ENCODE measurements around the gene TSHZ2.
"Not testable (repeated sequence)": the region's sequence is repeated elsewhere in the genome, so short reads cannot be mapped to it uniquely, and the experiment has no call there.

The TSHZ2 gene

GRCh38 chr20:52962183-52962582, 10.0 kb upstream of the TSHZ2 start:
- DNase-seq (ENCODE audit: low spot score), result no peak

DNA sequence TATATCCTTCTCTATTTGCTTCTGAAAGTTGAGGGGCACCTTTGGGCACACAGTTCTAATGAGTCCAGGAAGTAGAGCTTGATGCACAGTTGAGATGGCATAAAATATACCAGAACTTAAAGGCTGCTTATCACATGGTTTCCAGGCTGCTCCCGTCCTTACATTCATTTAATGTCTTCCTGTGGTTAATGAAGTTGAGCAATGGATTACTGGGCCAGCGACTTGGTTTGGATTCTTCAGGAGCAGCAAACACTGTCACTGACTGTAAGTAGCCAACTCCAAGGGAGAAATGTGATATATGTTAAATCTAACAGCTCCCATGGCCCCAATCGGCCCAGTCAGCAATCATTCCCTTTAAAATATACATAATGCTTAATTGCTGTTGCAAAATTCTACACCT, 9.0 kb upstream of the TSHZ2 start:
- no peak for DNase-seq (ENCODE audit: low spot score)

DNA sequence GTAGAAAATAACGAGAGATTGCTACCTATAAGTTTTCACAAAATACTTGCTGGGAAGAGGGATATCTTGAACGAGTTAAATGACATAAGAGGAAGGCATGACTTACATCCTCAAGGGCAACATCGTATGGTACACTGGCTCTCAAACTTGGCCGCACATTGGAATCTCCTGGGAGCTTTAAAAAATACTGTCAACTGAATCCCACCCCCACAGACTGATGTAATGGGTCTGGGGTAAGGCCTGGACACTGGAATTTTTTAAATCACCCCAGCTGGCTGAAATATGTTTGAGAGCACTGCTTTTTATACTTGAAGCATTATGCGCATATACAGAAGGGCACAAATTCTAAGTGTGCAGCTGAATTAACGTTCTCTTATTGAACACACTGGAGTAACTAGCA, 8.0 kb upstream of the TSHZ2 start:
- DNase-seq (ENCODE audit: low spot score), result no peak

DNA sequence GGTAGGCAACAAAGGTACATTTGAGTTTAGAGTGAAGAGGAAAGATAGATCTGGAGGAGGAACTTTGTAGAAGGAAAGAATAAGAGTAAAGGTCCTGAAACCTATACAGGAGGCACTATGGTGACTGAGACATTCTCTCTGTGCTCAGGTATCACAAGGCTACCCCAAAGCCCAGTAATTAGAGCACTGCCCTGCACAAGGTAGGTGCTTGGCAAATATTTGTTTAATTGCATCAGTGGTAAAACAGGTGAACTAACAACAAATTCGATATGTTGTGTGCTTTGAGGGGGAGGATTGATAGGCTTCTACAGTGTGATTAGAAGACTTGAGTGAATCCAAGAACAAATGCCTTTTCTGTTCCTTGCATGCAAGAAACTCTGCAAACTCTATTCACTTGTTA, 6.8 kb upstream of the TSHZ2 start:
- no peak for DNase-seq (ENCODE audit: low spot score)

DNA sequence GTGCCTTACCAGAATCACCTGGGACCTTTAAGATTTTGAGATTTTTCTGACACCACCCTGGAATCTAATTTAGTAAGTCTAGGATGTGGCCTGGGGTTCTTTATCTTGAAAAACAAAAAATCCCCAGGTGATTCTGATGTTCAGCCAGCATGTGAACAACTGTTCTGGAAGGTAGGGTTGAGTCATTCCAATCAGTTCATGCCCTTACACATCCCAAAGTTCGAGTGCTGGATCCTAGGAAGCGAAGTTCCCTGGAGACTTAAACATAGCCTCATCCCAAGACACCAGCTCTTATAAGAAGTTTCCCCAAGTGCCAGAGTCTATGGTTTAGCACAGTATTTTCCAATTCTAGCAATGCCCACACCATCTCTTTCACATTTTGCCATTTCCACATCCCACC, 6.3 kb upstream of the TSHZ2 start:
- DNase-seq (ENCODE audit: low spot score), result no peak

- DNase-seq (ENCODE audit: low spot score), result not testable (repeated sequence)
Measured at GRCh38 chr20:52966543-52966942, 5.6 kb upstream of the TSHZ2 start.

DNA sequence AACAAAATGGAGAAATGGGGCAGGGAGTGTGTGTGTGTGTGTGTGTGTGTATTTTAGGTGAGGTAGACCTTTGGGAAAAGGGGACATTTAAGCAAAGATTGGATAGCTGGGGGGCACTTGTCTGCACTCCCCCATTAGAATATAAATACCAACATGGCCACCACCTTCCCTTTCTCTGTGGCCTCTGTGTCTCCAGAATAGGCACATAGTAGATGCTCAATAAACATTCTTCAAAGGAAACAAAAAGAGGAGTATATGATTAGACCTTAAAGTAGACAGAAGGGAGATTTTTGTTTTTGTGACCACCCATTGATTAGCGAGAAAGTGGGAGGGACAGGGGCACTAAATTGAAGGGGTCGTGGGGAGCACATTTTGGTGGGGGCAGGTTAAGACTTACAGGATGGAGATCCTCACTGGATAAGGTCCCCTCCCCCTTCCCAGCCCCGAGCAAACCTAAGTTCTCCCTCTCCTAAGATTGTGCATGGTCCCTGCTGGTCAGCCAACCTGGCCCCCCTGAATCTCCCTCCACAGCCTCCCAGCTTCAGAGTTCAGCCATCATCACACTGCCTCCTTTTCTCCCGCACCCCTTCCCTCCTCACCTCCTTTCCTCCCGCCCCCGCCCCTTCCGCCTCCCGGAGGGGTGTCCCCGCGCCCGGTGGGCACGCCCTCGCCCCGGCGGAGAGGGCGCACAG, 514 bp upstream of the TSHZ2 start:
- no peak for DNase-seq (ENCODE audit: low spot score)

- peak; percentile 34 for DNase-seq (ENCODE audit: low spot score)
Measured at GRCh38 chr20:52972965-52973819, 1.0 kb downstream of the TSHZ2 start.

DNA sequence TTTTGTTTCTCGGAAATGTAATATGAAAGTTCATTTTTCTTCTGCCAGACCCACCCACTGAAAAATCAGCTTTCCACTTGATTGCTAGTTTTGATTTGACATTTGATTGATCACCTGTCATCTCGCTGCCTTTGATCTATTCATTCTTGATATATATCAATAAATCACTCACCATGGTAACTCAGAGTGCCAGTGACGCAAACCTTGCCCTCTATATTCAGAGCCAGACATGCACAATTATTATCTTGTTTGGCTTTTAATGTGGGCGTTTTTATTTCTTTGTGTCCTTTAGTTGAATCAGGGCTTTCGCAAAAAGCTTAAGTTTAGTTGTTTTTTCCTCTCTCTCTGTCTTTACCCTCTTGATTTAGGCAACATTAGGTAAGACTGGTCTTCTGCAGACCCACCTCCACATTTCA, 2.0 kb downstream of the TSHZ2 start:
- no peak for DNase-seq (ENCODE audit: low spot score)

DNA sequence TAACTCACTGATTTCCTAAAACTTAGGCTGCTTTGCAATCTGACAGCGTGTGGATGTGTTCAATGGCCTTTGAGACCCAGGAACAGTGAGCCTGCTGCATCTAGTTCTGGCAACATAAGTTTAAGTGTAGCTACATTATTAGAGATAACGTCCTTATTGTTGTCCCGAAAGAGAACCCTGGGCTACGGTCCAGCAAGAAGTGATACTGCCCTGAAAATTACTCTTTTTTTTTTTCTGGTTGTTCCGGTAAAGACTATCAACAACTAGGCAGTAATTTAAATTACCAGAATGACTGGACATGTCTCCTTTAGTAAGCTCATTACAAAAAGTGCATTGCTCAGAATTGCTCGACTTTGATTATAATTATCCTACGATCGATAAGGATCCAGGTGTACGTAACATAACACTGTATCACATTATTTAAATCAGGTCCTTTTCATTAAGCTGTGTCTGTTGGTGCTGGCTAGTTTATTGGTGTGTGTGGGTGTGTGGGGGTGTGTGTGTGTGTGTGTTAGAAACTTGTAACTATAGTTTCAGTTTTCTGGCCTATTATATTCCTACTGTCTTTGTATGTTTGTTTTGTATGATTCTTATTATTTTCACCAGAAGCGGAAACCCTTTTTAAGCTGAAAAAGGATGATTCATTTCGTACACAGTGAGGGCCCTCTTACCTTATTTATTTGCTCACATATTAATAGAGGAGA, 3.0 kb downstream of the TSHZ2 start:
- DNase-seq (ENCODE audit: low spot score), result no peak

DNA sequence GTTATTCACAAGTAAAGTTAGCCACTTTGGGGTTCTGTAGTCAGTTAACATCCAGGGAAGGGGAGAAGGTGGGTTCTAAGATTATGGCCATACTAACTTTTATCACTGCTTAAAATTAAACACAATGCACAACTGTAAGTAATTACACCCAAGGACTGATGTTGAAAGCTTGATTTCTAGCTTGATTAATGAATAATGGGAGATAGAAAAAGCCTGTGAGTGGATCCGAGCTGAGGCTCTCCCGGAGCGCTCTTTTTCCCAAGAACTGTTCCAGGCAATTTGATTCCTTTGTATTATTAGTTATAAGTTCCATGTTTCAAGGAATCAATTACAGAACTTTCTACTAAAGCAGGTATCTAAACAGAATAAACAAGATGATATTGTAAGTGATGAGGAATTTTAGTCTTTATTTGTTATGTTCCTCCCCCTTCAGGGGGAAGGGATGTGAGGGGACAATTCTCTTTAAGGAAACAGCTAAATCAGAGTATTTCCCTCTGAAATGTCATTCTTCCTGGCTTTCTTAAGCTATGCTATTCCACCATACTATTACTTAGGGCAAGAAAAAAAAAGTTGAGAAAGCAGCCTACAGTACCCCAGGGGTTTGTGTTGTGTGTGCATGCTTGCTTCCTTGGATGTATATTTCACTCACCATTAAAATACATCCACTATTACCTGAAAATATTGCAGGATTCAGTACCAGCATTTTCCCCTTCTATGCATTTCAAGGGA, 3.8 kb downstream of the TSHZ2 start:
- no peak for DNase-seq (ENCODE audit: low spot score)

- no peak for DNase-seq (ENCODE audit: low spot score)
Measured at GRCh38 chr20:52978851-52979250, 6.7 kb downstream of the TSHZ2 start.

DNA sequence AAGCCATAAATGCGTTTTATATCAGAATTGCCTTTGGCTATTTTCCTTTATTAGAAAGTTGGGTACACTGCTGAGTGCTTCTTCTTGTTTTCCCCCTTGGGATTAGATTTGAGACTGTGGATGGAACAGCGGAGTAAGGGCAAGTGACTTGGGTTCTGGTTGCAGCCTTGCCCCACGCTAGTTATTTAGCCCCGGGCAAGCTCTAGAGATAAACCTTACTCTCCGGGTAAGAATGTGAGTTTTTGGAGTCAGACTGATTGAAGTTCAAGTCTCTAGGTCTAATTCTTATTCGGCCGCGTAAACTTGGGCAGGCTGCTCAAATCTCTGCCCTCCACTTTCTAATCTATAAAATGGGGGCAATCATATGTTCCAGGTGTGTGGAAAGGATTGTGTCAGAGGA, 8.9 kb downstream of the TSHZ2 start:
- no peak for DNase-seq (ENCODE audit: low spot score)

GRCh38 chr20:52983726-52984450, 11.7 kb downstream of the TSHZ2 start:
- no peak for DNase-seq (ENCODE audit: low spot score)

GRCh38 chr20:52984451-52984810, 12.3 kb downstream of the TSHZ2 start:
- DNase-seq (ENCODE audit: low spot score), result no peak

DNA sequence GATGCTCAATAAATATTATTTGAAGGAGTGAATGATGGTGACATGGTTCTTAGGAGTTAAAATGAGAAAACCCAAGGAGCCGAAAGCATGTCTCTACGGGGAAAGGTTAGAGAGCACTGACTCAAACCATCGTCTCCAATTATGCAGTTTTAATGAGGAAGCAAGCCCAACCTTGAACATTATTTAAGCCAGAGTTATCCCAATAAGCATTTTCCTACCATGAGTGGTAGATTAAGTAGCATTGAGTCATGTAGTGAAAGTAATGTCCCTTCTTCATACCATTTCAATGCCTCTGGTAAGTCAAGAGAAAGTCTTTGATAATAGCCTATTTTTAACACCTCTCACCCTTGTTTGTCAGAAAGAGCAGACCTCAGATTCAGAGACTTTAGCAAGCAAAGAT, 13.5 kb downstream of the TSHZ2 start:
- no peak for DNase-seq (ENCODE audit: low spot score)

- DNase-seq (ENCODE audit: low spot score), result no peak
Measured at GRCh38 chr20:52987295-52987694, 15.1 kb downstream of the TSHZ2 start.

- no peak for DNase-seq (ENCODE audit: low spot score)
Measured at GRCh38 chr20:52991830-52992229, 19.7 kb downstream of the TSHZ2 start.

DNA sequence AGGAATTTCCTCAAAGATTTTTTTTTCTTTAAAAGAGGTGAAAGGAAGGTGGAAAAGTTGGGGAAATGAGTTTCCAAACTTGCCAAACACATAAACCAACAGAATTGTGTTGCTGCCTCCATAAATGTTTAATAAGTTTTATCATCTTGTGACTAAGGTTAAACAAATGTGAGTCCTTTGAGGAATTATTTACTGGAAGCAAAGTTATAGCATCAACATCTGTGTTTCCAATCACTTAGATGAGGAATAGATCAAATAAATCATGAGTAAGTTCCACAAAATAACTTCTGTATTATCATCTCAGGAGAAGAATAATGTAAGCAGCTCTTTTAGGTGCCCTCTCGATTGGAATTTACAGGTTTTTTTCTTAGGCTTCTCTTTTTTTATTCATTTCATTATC, 20.5 kb downstream of the TSHZ2 start:
- no peak for DNase-seq (ENCODE audit: low spot score)

DNA sequence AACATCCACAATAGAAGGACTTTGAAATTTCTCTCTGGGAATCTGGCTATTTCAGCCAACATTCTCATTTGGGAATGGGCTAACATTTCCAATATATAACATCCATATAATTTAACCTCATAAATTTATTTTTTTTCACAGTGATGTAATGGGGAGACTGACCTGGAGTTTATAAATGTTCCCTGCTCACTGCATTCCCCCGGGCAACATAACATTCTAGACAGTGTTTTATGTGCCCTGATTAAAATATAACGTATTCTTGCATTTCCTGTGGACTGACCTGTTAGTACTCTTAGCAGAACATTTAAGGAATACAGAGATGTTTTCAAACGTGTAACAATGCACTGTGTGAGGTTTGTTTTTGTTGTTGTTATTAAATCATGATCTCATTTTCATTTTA, 20.9 kb downstream of the TSHZ2 start:
- no peak for DNase-seq (ENCODE audit: low spot score)

DNA sequence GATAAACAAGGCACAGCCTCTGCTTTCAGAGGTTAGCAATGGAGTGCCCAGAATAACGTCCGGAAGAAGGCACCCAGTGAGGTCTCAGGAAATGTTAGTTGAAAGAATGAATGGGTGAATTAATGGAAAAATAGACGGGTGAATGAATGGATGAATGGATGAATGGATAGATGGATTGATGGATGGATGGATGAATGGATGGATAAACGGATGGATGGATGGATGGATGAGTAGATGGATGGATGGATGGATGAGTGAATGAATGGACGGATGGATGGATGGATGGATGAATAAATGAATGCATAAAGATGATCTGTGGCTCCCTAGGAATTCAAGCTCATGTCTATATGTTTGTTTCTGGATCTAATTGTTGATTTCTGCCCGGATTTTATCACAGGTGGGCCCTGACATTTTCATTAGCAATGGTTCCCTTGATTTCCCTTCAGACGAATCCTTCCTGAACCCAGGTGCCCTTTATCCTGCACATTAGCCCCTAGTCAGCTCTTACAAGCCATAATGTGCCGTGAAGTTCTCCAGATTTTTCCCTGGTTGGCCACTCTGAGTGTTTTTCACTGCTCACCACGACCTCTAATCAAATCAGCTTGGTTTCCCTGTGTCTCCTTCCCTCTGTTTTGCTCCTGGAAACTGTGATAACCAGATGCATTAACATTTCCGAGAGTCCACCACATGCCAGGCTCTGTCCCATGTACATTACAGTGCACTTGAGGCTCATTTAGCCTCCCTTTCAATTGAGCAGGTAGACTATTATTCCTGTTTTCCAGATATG, 22.2 kb downstream of the TSHZ2 start:
- no peak for DNase-seq (ENCODE audit: low spot score)

All from HuH-7.5 (cell line).